H9 (cell line): ENCODE measurements around the gene FOXB2. TPM values are rescaled to one million over a fixed set of nuclear protein-coding genes. Genes with fewer than 3 reads are reported as not detected.

ENCODE experiments used
- DNase-seq: peaks from one replicate; pipeline ENCODE4 v3.0.0-alpha.2; 2017
- H2AFZ ChIP-seq: one replicate; pipeline ENCODE4 v1.6.1; 2013; ENCODE audit warnings: mild to moderate bottlenecking, low read length, control low read depth, moderate library complexity
- H2AK5ac ChIP-seq: 2 replicates; pipeline ENCODE4 v1.6.1; 2013; ENCODE audit warnings: low read length, control low read depth, mixed read lengths; ENCODE audit not compliant: insufficient read length
- H2BK120ac ChIP-seq: one replicate; pipeline ENCODE4 v1.6.1; 2013; ENCODE audit warnings: low read depth, mild to moderate bottlenecking, low read length, control low read depth, inconsistent platforms; ENCODE audit not compliant: poor library complexity, severe bottlenecking
- H2BK12ac ChIP-seq: 2 replicates; pipeline ENCODE4 v1.6.1; 2013; ENCODE audit warnings: low read length, control low read depth, mixed read lengths, low read depth; ENCODE audit not compliant: insufficient read length
- H2BK15ac ChIP-seq: 2 replicates; pipeline ENCODE4 v1.6.1; 2013; ENCODE audit warnings: low read depth, low read length, control low read depth
- H2BK20ac ChIP-seq: one replicate; pipeline ENCODE4 v1.6.1; 2013; ENCODE audit warnings: low read depth, mild to moderate bottlenecking, low read length, control low read depth, inconsistent platforms; ENCODE audit not compliant: poor library complexity, severe bottlenecking
- H2BK5ac ChIP-seq: 2 replicates; pipeline ENCODE4 v1.6.1; 2013; ENCODE audit warnings: low read length, control low read depth, mixed read lengths; ENCODE audit not compliant: insufficient read length
- H3K14ac ChIP-seq: 2 replicates; pipeline ENCODE4 v1.6.1; 2013; ENCODE audit warnings: low read length, control low read depth; ENCODE audit not compliant: insufficient read depth
- H3K18ac ChIP-seq: 2 replicates; pipeline ENCODE4 v1.6.1; 2013; ENCODE audit warnings: low read depth, mild to moderate bottlenecking, mixed read lengths, low read length, control low read depth; ENCODE audit not compliant: insufficient read length
- H3K23ac ChIP-seq: 2 replicates; pipeline ENCODE4 v1.6.1; 2013; ENCODE audit warnings: low read length, control low read depth, mixed read lengths, low read depth; ENCODE audit not compliant: insufficient read length
- H3K23me2 ChIP-seq: 2 replicates; pipeline ENCODE4 v1.6.1; 2013; ENCODE audit warnings: low read depth, mild to moderate bottlenecking, mixed read lengths, low read length, control low read depth; ENCODE audit not compliant: insufficient read length, poor library complexity, severe bottlenecking
- H3K27ac ChIP-seq: 2 replicates; pipeline ENCODE4 v1.5.1; 2013; ENCODE audit warnings: low read length, control low read depth, mixed read lengths, low read depth; ENCODE audit not compliant: insufficient read length
- H3K27me3 ChIP-seq: 2 replicates; pipeline ENCODE4 v1.6.1; 2013; ENCODE audit warnings: low read length, control low read depth, inconsistent platforms; ENCODE audit not compliant: insufficient read depth
- H3K4ac ChIP-seq: 2 replicates; pipeline ENCODE4 v1.6.1; 2013; ENCODE audit warnings: low read depth, mild to moderate bottlenecking, control low read depth, inconsistent platforms, low read length, moderate library complexity
- H3K4me1 ChIP-seq: 2 replicates; pipeline ENCODE4 v1.6.1; 2013; ENCODE audit warnings: low read length, control low read depth, inconsistent platforms; ENCODE audit not compliant: insufficient read depth
- H3K4me2 ChIP-seq: 2 replicates; pipeline ENCODE4 v1.6.1; 2013; ENCODE audit warnings: low read length, control low read depth, mixed read lengths; ENCODE audit not compliant: insufficient read length, insufficient read depth
- H3K56ac ChIP-seq: 2 replicates; pipeline ENCODE4 v1.6.1; 2013; ENCODE audit warnings: low read depth, mild to moderate bottlenecking, mixed read lengths, low read length, control low read depth; ENCODE audit not compliant: insufficient read length
- H3K79me1 ChIP-seq: 2 replicates; pipeline ENCODE4 v1.6.1; 2013; ENCODE audit warnings: low read depth, mild to moderate bottlenecking, moderate library complexity, low read length, control low read depth, inconsistent platforms; ENCODE audit not compliant: insufficient read depth, poor library complexity, severe bottlenecking
- H3K79me2 ChIP-seq: 2 replicates; pipeline ENCODE4 v1.6.1; 2013; ENCODE audit warnings: low read length, control low read depth, inconsistent platforms; ENCODE audit not compliant: insufficient read depth
- H3K9ac ChIP-seq: 2 replicates; pipeline ENCODE4 v1.6.1; 2013; ENCODE audit warnings: low read length, control low read depth, mixed read lengths; ENCODE audit not compliant: insufficient read length; ENCODE audit errors: extremely low read depth
- H3K9me3 ChIP-seq: one replicate; pipeline ENCODE4 v1.6.1; 2013; ENCODE audit warnings: low read depth, low read length, inconsistent platforms; ENCODE audit not compliant: control insufficient read depth
- H3T11ph ChIP-seq: one replicate; pipeline ENCODE4 v1.6.1; 2013; ENCODE audit warnings: mild to moderate bottlenecking, low read length, control low read depth, inconsistent platforms
- H4K20me1 ChIP-seq: one replicate; pipeline ENCODE4 v1.6.1; 2013; ENCODE audit not compliant: control insufficient read depth, insufficient read length, insufficient read depth
- H4K5ac ChIP-seq: 2 replicates; pipeline ENCODE4 v1.6.1; 2013; ENCODE audit warnings: low read depth, mild to moderate bottlenecking, mixed read lengths, low read length, control low read depth; ENCODE audit not compliant: insufficient read length
- H4K8ac ChIP-seq: replicated peaks from 2 replicates; pipeline ENCODE4 v1.6.1; 2013; ENCODE audit warnings: low read length, control low read depth, mixed read lengths, low read depth; ENCODE audit not compliant: insufficient read length
- H4K91ac ChIP-seq: 2 replicates; pipeline ENCODE4 v1.6.1; 2013; ENCODE audit warnings: low read depth, mild to moderate bottlenecking, moderate library complexity, mixed read lengths, low read length, control low read depth; ENCODE audit not compliant: insufficient read length
- H3K27ac Mint-ChIP-seq, 3 experiments: 2 replicates in 2 of 3; 3 replicates in 1 of 3; pipeline ENCODE4 v1.8.0; 2020 to 2021; ENCODE audit warnings: mixed read lengths in 3 of 3, mild to moderate bottlenecking in 1 of 3, moderate library complexity in 1 of 3
- H3K27me3 Mint-ChIP-seq: 2 replicates; pipeline ENCODE4 v1.8.0; 2021; ENCODE audit warnings: low read depth, mild to moderate bottlenecking, moderate library complexity, mixed read lengths
- H3K36me3 Mint-ChIP-seq, 3 experiments: 2 replicates in 2 of 3; 3 replicates in 1 of 3; pipeline ENCODE4 v1.8.0; 2020 to 2021; ENCODE audit warnings: low read depth in 3 of 3, mixed read lengths in 3 of 3; ENCODE audit not compliant: insufficient read depth in 1 of 3
- H3K4me1 Mint-ChIP-seq, 2 experiments: 2 replicates each; pipeline ENCODE4 v1.8.0; 2020; ENCODE audit warnings: mixed read lengths in 2 of 2
- H3K4me3 Mint-ChIP-seq, 2 experiments: 2 replicates in 1 of 2; 3 replicates in 1 of 2; pipeline ENCODE4 v1.8.0; 2020 to 2021; ENCODE audit warnings: mild to moderate bottlenecking in 2 of 2, mixed read lengths in 2 of 2, moderate library complexity in 1 of 2
- H3K9me3 Mint-ChIP-seq, 2 experiments: 2 replicates in 1 of 2; 3 replicates in 1 of 2; pipeline ENCODE4 v1.8.0; 2020; ENCODE audit warnings: mild to moderate bottlenecking in 2 of 2, mixed read lengths in 2 of 2, moderate library complexity in 1 of 2
- CTCF ChIP-seq: fragments of 200-600 bp; sonication (generic); conservative IDR thresholded peaks from 3 replicates; pipeline ENCODE4 v1.8.0; 2021; ENCODE audit warnings: antibody characterized with exemption, mild to moderate bottlenecking
- WGBS: extraction: QIAGEN DNeasy Blood & Tissue Kit; methylation state at CpG from one replicate; pipeline ENCODE4 v1.1.7; 2013; ENCODE audit warnings: missing lambda C conversion rate, low lambda C conversion rate, mixed read lengths; ENCODE audit not compliant: insufficient read length; ENCODE audit errors: extremely low coverage; 5-methylcytosine and 5-hydroxymethylcytosine counted together
- total RNA-seq: library from RNA; stranded (reverse); gene quantifications from 2 replicates; pipeline ENCODE4 v1.2.1, GENCODE V29; 2021

FOXB2 gene
- total RNA-seq, 1 experiment from 2014 or later: 7.8 TPM

- WGBS: no CpG with 5 or more reads among the region's 43 CpGs
- H3K79me1 ChIP-seq: no peaks in the 10 kb centered on the region
Observed at GRCh38 chr9:77022783-77023440, 3.5 kb downstream of the FOXB2 start.

More at GRCh38 chr9:77022783-77023440, 3.5 kb downstream of the FOXB2 start:
- DNase-seq: peak; percentile 80
- H4K8ac ChIP-seq: no peak overlapping the region
- no peak overlapping the region for H4K91ac ChIP-seq
- H3K27me3 Mint-ChIP-seq: peaks cover 82% of the 10 kb centered on the region
- no peak overlapping the region for H2AFZ ChIP-seq
- H3K23me2 ChIP-seq: peaks cover 22% of the 10 kb centered on the region
- peaks cover 47% of the 10 kb centered on the region for H3K27me3 ChIP-seq
- H4K5ac ChIP-seq: no peak overlapping the region
- no peaks in the 10 kb centered on the region for H3K79me2 ChIP-seq
- no peak overlapping the region for H3K23ac ChIP-seq
- H2BK5ac ChIP-seq: no peak overlapping the region
- H2AK5ac ChIP-seq: no peak overlapping the region
- no peak overlapping the region for H3K18ac ChIP-seq
- H3K14ac ChIP-seq: no peak overlapping the region
- peak; percentile 63 for TF ChIP-seq CTCF
- H3K27ac ChIP-seq: no peak overlapping the region
- peaks cover 47 to 51% of the 10 kb centered on the region in 2 experiments for H3K4me1 Mint-ChIP-seq
- peaks cover 0 to 3% (median 0%) of the 10 kb centered on the region in 3 experiments; a peak in 1 of 7 replicates for H3K36me3 Mint-ChIP-seq
- H2BK20ac ChIP-seq: no peak overlapping the region
- H3K56ac ChIP-seq: no peak overlapping the region
- peak overlapping the region; percentile 72 to 76 for H3K4me3 Mint-ChIP-seq
- H3T11ph ChIP-seq: no peak overlapping the region
- H3K27ac Mint-ChIP-seq: no peak overlapping the region; a peak in 1 of 7 replicates
- H3K4me2 ChIP-seq: peak overlapping the region; percentile 52
- H3K4ac ChIP-seq: no peak overlapping the region
- no peaks in the 10 kb centered on the region for H3K9me3 ChIP-seq
- no peak overlapping the region for H2BK120ac ChIP-seq
- no peak overlapping the region for H2BK12ac ChIP-seq
- H2BK15ac ChIP-seq: no peak overlapping the region
- H3K9ac ChIP-seq: no peak overlapping the region
- H3K9me3 Mint-ChIP-seq: peaks cover 0 to 3% of the 10 kb centered on the region in 2 experiments; a peak in 3 of 5 replicates
- H3K4me1 ChIP-seq: peaks cover 10% of the 10 kb centered on the region
- H4K20me1 ChIP-seq: no peaks in the 10 kb centered on the region
